PFSK-1 (cell line): Measurements from ENCODE around the gene KLK6.

Experiments
- SIN3A ChIP-seq: IDR thresholded peaks from 2 replicates; pipeline ENCODE4 v1.6.1; 2012; ENCODE audit warnings: mild to moderate bottlenecking, low read length, moderate library complexity, borderline replicate concordance; ENCODE audit not compliant: insufficient read depth
- TAF1 ChIP-seq: IDR thresholded peaks from 2 replicates; pipeline ENCODE4 v1.6.1; 2012; ENCODE audit warnings: low read length, control low read depth, borderline replicate concordance; ENCODE audit not compliant: insufficient read depth

DNA sequence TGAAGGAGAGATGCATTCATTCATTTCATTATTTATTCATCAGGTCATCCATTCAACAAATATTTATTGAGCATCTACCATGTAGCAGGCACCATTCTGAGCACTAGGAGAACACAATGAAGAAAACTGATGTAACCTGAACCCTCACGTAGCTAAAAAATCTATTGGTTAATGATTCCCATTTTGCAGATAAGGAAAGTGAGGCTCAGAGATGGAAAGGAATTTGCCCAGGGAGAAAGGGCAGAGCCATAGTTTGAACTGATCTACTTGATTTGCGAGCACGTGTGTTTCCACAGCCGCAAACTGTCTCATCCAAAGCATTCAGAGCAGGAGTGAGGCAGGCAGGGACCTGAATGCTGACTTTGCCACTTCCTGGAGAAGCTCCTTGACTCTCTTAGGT lies 29.3 kb upstream of the KLK6 start:
- TF ChIP-seq SIN3A (no peak), TAF1 (no peak)
